GM19043 (cell line): ENCODE results near the gene CARD19.

Experiments used
- ATAC-seq: cut with Tn5 transposase; IDR thresholded peaks from one replicate; pipeline ENCODE4 v1.9.1; 2021; ENCODE audit warnings: low read depth; ENCODE audit not compliant: unreplicated experiment

Gene CARD19

DNA sequence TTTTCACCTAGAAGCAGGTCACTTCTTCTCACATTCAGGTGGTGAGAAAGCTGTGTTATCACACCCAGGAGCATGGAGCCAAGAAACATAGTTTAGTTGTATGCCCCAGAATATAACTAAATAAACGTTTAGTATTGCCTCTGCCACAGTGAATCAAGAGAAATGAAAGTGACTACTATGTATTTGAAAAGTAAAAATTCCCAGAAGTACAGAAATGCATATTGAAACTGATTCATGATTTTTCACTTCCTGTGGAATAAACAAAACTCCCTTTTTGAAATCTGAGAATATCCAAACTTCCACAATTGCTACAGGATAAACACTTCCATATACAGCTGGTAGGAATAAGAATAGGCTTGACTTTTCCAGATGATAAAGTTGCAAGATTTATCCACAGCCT, 53.3 kb downstream of the CARD19 start:
- ATAC-seq, result no peak

DNA sequence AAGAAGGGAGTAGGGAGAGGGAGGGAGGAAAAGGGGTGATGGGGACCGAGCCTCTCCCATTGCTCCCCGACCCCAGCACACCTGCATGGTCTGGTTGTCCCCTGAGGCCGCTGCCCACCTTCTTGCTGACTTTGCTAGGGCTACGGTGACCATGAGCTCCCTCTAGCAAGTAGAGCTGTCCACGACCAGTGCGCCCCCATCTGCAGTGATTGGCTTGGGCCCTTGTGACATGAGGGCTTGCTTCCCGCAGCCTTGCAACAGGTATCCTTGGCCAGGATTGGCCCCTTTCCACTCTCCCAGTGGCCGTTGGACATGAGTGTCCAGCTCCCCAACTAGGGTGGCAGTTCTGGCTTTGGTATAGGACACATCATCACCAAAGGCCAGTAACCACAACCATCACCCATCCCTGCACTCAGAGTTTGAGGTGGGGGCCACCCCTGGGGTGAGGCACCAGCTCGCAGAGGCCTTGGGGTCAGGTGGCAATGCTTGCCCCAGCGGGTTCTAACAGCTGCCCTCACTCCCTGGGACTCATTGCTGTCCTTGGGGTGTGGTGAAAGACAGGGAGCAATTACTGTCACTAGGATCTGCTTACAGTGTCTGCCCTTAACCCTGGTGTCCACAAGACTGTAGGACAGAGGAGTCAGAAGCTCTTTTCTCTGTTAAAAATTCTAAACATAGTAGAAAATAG, 55.2 kb downstream of the CARD19 start:
- no peak for ATAC-seq

DNA sequence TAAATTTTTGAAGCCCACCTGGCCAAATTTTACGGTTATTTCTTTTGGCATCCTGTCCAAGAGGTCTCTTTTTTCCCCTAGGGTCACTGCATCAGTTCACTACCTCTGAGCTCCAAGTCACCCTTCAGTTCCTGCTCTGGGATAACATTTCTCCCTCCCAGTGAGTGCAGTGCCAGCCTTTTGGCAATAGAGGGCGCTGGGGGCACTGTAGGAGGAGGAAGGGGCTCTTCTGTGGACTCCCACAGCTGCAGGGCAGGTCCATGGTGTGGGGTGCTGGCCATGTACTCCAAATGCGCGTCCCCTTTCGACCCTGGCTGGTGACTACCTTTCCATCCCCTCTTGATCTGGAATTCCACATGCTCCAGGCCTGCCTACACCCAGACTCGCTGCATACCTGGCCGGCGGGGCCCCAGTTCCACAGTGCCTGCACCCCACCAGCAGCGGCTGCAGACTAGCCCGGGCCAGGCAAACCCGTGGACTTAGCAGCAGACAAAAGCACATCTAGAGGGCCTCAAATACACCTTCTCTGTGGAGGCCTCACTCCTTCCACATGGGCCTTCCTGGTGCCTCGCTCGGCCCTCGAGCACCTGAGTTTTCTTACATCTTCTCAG, 58.4 kb downstream of the CARD19 start:
- no peak for ATAC-seq

GRCh38 chr9:93155716-93156474, 59.9 kb downstream of the CARD19 start:
- ATAC-seq, result no peak

DNA sequence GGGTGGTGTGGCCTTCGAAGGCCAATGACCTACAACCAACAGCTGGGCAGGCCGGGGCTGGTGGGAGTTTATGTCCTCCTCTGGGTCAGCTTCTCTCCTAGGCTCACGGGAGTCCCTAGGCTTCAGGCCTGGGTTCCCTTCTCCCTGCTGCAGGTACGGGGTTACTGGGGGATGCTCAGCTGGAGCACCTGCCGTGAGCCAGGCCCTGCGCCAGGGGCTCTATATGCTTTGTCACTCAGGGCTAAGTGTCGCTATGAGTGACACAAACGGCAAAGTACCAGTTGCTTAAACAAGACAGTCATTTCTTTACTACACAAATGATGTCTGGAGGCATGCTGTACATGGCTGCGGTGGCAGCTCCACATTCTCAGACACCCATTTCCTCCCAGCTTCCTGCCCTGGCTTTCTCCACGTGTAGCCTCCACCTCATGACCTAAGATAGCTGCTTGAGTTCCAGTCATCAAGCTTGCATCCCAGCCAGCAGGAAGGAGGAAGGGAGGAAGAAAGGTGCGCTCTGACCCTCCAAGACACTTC, 60.5 kb downstream of the CARD19 start:
- ATAC-seq, result no peak

GRCh38 chr9:93159601-93160471, 63.8 kb downstream of the CARD19 start:
- ATAC-seq, result peak; percentile 93

- ATAC-seq, result no peak
Measured at GRCh38 chr9:93161786-93162562, 66.0 kb downstream of the CARD19 start.
